ENCODE data around the gene FKRP. TPM values are rescaled to one million over a fixed set of nuclear protein-coding genes. Genes with fewer than 3 reads are reported as not detected.
"Not testable (repeated sequence)": the region's sequence is repeated elsewhere in the genome, so short reads cannot be mapped to it uniquely, and the experiment has no call there.

The FKRP gene
- total RNA-seq, 1 experiment from 2014 or later: 19.4 TPM

GRCh38 chr19:46766569-46767317 lies 20.9 kb downstream of the FKRP start:
- H3K79me2 ChIP-seq (ENCODE audit: insufficient read depth, low read length): no peaks in the 10 kb centered on the region
- CTCF ChIA-PET: interaction anchor here (0.6 to 3.4 kb wide), 10 partner anchors 9 to 444 kb away, joined by 3 to 16 read pairs (median 5); no protein-coding TSS in a partner anchor
- H3K9ac ChIP-seq (ENCODE audit: low read length): no peak overlapping the region
- no peaks in the 10 kb centered on the region for H4K20me1 ChIP-seq (ENCODE audit: insufficient read depth)
- peaks cover 15 to 16% of the 10 kb centered on the region in 2 experiments for H3K4me1 ChIP-seq (ENCODE audit: control insufficient read depth in 1 of 2, insufficient read depth in 2 of 2, low read length in 2 of 2)
- TF ChIP-seq ELF1 (IDR thresholded peaks at IDR 0.05; ENCODE audit: borderline replicate concordance, low read depth): no peak
- no peak for TF ChIP-seq ZFX (IDR thresholded peaks at IDR 0.05)
- no peak for TF ChIP-seq SRF (IDR thresholded peaks at IDR 0.05; ENCODE audit: low read depth)
- no peak for TF ChIP-seq TCF7L2 (IDR thresholded peaks at IDR 0.05; ENCODE audit: borderline replicate concordance, extremely low read depth, insufficient read depth, insufficient read length)
- TF ChIP-seq, protein P1, sequence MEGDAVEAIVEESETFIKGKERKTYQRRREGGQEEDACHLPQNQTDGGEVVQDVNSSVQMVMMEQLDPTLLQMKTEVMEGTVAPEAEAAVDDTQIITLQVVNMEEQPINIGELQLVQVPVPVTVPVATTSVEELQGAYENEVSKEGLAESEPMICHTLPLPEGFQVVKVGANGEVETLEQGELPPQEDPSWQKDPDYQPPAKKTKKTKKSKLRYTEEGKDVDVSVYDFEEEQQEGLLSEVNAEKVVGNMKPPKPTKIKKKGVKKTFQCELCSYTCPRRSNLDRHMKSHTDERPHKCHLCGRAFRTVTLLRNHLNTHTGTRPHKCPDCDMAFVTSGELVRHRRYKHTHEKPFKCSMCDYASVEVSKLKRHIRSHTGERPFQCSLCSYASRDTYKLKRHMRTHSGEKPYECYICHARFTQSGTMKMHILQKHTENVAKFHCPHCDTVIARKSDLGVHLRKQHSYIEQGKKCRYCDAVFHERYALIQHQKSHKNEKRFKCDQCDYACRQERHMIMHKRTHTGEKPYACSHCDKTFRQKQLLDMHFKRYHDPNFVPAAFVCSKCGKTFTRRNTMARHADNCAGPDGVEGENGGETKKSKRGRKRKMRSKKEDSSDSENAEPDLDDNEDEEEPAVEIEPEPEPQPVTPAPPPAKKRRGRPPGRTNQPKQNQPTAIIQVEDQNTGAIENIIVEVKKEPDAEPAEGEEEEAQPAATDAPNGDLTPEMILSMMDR (IDR thresholded peaks at IDR 0.05 in 2 of 3, conservative IDR thresholded peaks at IDR 0.05 in 1 of 3; ENCODE audit: borderline replicate concordance in 1 of 3, insufficient read depth in 1 of 3, low read depth in 2 of 3, low read length in 2 of 3): peak; percentile 38 to 98 (median 92); a peak in 5 of 6 replicates
- TF ChIP-seq EZH2 (IDR thresholded peaks at IDR 0.05): no peak
- peak; percentile 83 for TF ChIP-seq YY1 (IDR thresholded peaks at IDR 0.05; ENCODE audit: extremely low read depth, insufficient replicate concordance, low read depth, low read length)
- TF ChIP-seq RAD21 (IDR thresholded peaks at IDR 0.05; ENCODE audit: low read depth): peak; percentile 45
- ATAC-seq: peak; percentile 87
- BruUV-seq (replicated peaks): no TSS peak
- H2AFZ ChIP-seq (ENCODE audit: low read depth, low read length, poor library complexity, severe bottlenecking): peak overlapping the region; percentile 13
- H3K36me3 ChIP-seq (ENCODE audit: control insufficient read depth in 1 of 2, insufficient read depth in 2 of 2, low read length in 2 of 2): no peaks in the 10 kb centered on the region
- intact Hi-C loops (cut with micrococcal nuclease): no loop called here
- DNase-seq (ENCODE audit: low read depth, low spot score): no peak
- peak overlapping the region; percentile 38 for H3K4me2 ChIP-seq (ENCODE audit: low read length)
- RAD21 ChIA-PET (ENCODE audit: low non-redundant PET in 1 of 2, low total read pairs in 2 of 2, uncharacterized antibody in 2 of 2, unreplicated experiment in 2 of 2): interaction anchor here (1.3 kb wide), 2 partner anchors 73 to 74 kb away, joined by 4 to 7 read pairs; no protein-coding TSS in a partner anchor
- H3K27ac ChIP-seq (ENCODE audit: low read depth, low read length): no peak overlapping the region
- POLR2A ChIA-PET: no interaction called here
- H3K9me3 ChIP-seq (ENCODE audit: control insufficient read depth in 1 of 2, insufficient read depth in 1 of 2, low read depth in 1 of 2, low read length in 2 of 2): no peaks in the 10 kb centered on the region
- no peaks in the 10 kb centered on the region for H3K9me2 ChIP-seq (ENCODE audit: insufficient read depth)
- no peaks in the 10 kb centered on the region for H3K27me3 ChIP-seq (ENCODE audit: insufficient read depth, low read length)
- no peak overlapping the region for H3K4me3 ChIP-seq (replicated peaks in 1 of 2; ENCODE audit: low read depth in 1 of 2, low read length in 2 of 2)

DNA sequence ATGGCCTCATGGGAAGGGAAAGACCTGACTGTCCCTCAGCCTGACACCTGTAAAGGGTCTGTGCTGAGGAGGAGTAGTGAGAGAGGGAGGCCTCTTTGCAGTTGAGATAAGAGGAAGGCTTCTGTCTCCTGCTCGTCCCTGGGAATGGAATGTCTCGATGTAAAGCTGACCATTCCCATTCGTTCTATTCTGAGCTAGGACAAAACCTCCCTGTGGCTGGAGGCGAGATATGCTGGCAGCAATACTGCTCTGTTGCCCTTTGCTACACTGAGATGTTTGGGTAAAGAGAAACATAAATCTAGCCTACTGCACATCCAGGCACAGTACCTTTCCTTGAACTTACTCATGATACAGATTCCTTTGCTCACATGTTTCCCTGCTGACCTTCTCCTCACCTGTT lies 22.9 kb downstream of the FKRP start:
- H2AFZ ChIP-seq (ENCODE audit: low read depth, low read length, poor library complexity, severe bottlenecking); H3K9ac ChIP-seq (ENCODE audit: low read length); CTCF ChIA-PET; RAD21 ChIA-PET (ENCODE audit: low non-redundant PET in 1 of 2, low total read pairs in 2 of 2, uncharacterized antibody in 2 of 2, unreplicated experiment in 2 of 2); H3K9me2 ChIP-seq (ENCODE audit: insufficient read depth); H3K4me3 ChIP-seq (replicated peaks in 1 of 2; ENCODE audit: low read depth in 1 of 2, low read length in 2 of 2); ATAC-seq; H3K4me2 ChIP-seq (ENCODE audit: low read length); BruUV-seq (replicated peaks); DNase-seq (ENCODE audit: low read depth, low spot score); H3K9me3 ChIP-seq (ENCODE audit: control insufficient read depth in 1 of 2, insufficient read depth in 1 of 2, low read depth in 1 of 2, low read length in 2 of 2); H3K79me2 ChIP-seq (ENCODE audit: insufficient read depth, low read length); intact Hi-C loops (cut with micrococcal nuclease); POLR2A ChIA-PET; H3K27me3 ChIP-seq (ENCODE audit: insufficient read depth, low read length); H4K20me1 ChIP-seq (ENCODE audit: insufficient read depth); H3K27ac ChIP-seq (ENCODE audit: low read depth, low read length); H3K36me3 ChIP-seq (ENCODE audit: control insufficient read depth in 1 of 2, insufficient read depth in 2 of 2, low read length in 2 of 2): not testable (repeated sequence)
- peaks cover 19 to 20% of the 10 kb centered on the region in 2 experiments for H3K4me1 ChIP-seq (ENCODE audit: control insufficient read depth in 1 of 2, insufficient read depth in 2 of 2, low read length in 2 of 2)
